Stimulated activated CD8-positive, alpha-beta memory T cell treated with anti-CD3 and anti-CD28 coated beads, Interleukin-2, amount 100 ng/mL, for 48 hours (primary cell): Measurements from ENCODE around the gene SMCO4.
"Not testable (repeated sequence)": the region's sequence is repeated elsewhere in the genome, so short reads cannot be mapped to it uniquely, and the experiment has no call there.

Experiments
- DNase-seq, 2 donors: peaks; one replicate each; pipeline ENCODE4 v3.0.0-alpha.2; 2020; ENCODE audit warnings: low read depth in 2 of 2

SMCO4 gene

GRCh38 chr11:93543292-93543977 lies at the start of gene SMCO4:
Gene SMCO4 (minus strand): TSS chr11:93543391. CDS start chr11:93479189, 64,202 bp downstream.
- DNase-seq, result peak; percentile 56 to 68

GRCh38 chr11:93591247-93591898 lies 48.2 kb upstream of the SMCO4 start:
- DNase-seq, result no peak

- DNase-seq, result no peak
Measured at GRCh38 chr11:93589347-93589746, 46.2 kb upstream of the SMCO4 start.

- no peak for DNase-seq
Measured at GRCh38 chr11:93587858-93588581, 44.8 kb upstream of the SMCO4 start.

GRCh38 chr11:93587425-93587824 lies 44.2 kb upstream of the SMCO4 start:
- DNase-seq, result not testable (repeated sequence)

- no peak for DNase-seq
Measured at GRCh38 chr11:93585758-93586157, 42.6 kb upstream of the SMCO4 start.

- no peak for DNase-seq
Measured at GRCh38 chr11:93583490-93583889, 40.3 kb upstream of the SMCO4 start.

GRCh38 chr11:93579187-93579751 lies 36.1 kb upstream of the SMCO4 start:
- no peak for DNase-seq

GRCh38 chr11:93577286-93577685 lies 34.1 kb upstream of the SMCO4 start:
- DNase-seq, result no peak

GRCh38 chr11:93576870-93577269 lies 33.7 kb upstream of the SMCO4 start:
- DNase-seq, result not testable (repeated sequence)

- DNase-seq, result no peak
Measured at GRCh38 chr11:93574638-93575220, 31.5 kb upstream of the SMCO4 start.

GRCh38 chr11:93573184-93573583 lies 30.0 kb upstream of the SMCO4 start:
- no peak for DNase-seq

GRCh38 chr11:93572621-93573020 lies 29.4 kb upstream of the SMCO4 start:
- DNase-seq, result no peak

GRCh38 chr11:93572171-93572570 lies 29.0 kb upstream of the SMCO4 start:
- no peak for DNase-seq

GRCh38 chr11:93571612-93572011 lies 28.4 kb upstream of the SMCO4 start:
- DNase-seq, result no peak

GRCh38 chr11:93570759-93571413 lies 27.7 kb upstream of the SMCO4 start:
- no peak for DNase-seq

- no peak for DNase-seq
Measured at GRCh38 chr11:93569496-93569895, 26.3 kb upstream of the SMCO4 start.

- no peak for DNase-seq
Measured at GRCh38 chr11:93568726-93569125, 25.5 kb upstream of the SMCO4 start.

- no peak for DNase-seq
Measured at GRCh38 chr11:93567401-93567895, 24.3 kb upstream of the SMCO4 start.

GRCh38 chr11:93564895-93565294 lies 21.7 kb upstream of the SMCO4 start:
- no peak for DNase-seq

GRCh38 chr11:93563857-93564256 lies 20.7 kb upstream of the SMCO4 start:
- no peak for DNase-seq
